HepG2 (cell line): ENCODE results near the gene MOG. TPM values are rescaled to one million over a fixed set of nuclear protein-coding genes. Genes with fewer than 3 reads are reported as not detected.

ENCODE experiments used
- AFF4 ChIP-seq: sonication (generic); formaldehyde crosslinking; IDR thresholded peaks from 2 replicates; pipeline ENCODE4 v1.4.0; 2020; ENCODE audit warnings: missing genetic modification reagents
- BORCS8-MEF2B ChIP-seq: sonication (generic); formaldehyde crosslinking; IDR thresholded peaks from 2 replicates; pipeline ENCODE4 v1.8.0; 2022; ENCODE audit warnings: mild to moderate bottlenecking, missing genetic modification reagents
- CEBPZ ChIP-seq: IDR thresholded peaks from 2 replicates; pipeline ENCODE4 v1.6.1; 2012; ENCODE audit warnings: low read length, improper control_type of control experiment
- CSRNP1 ChIP-seq: sonication (generic); formaldehyde crosslinking; IDR thresholded peaks from 2 replicates; pipeline ENCODE4 v1.8.1; 2023; ENCODE audit warnings: mild to moderate bottlenecking, missing genetic modification reagents
- HNRNPLL ChIP-seq: fragments of 200-400 bp; formaldehyde crosslinking; IDR thresholded peaks from 2 replicates; pipeline ENCODE4 v1.6.1; 2017; ENCODE audit warnings: mild to moderate bottlenecking, low read depth, low read length; ENCODE audit not compliant: poor library complexity, severe bottlenecking
- IRF9 ChIP-seq: sonication (generic); formaldehyde crosslinking; IDR thresholded peaks from 2 replicates; pipeline ENCODE4 v1.8.0; 2022; ENCODE audit warnings: missing genetic modification reagents, mild to moderate bottlenecking, borderline replicate concordance
- ISX ChIP-seq: sonication (generic); formaldehyde crosslinking; conservative IDR thresholded peaks from 2 replicates; pipeline ENCODE4 v1.5.0; 2020; ENCODE audit warnings: missing genetic modification reagents
- MTF2 ChIP-seq: sonication (generic); formaldehyde crosslinking; IDR thresholded peaks from 2 replicates; pipeline ENCODE4 v1.5.0; 2020; ENCODE audit warnings: missing genetic modification reagents, borderline replicate concordance
- PRMT3 ChIP-seq: sonication (generic); formaldehyde crosslinking; IDR thresholded peaks from 2 replicates; pipeline ENCODE4 v1.8.1; 2022; ENCODE audit warnings: low read depth, mild to moderate bottlenecking, moderate library complexity, missing genetic modification reagents, borderline replicate concordance
- SAFB2 ChIP-seq: sonication (generic); formaldehyde crosslinking; IDR thresholded peaks from 2 replicates; pipeline ENCODE4 v1.5.1; 2020; ENCODE audit warnings: missing genetic modification reagents, low read depth, mild to moderate bottlenecking, borderline replicate concordance
- SALL1 ChIP-seq: sonication (generic); formaldehyde crosslinking; IDR thresholded peaks from 2 replicates; pipeline ENCODE4 v1.8.0; 2022; ENCODE audit warnings: mild to moderate bottlenecking, missing genetic modification reagents
- ZNF296 ChIP-seq: sonication (generic); formaldehyde crosslinking; conservative IDR thresholded peaks from 2 replicates; pipeline ENCODE4 v1.5.0; 2020; ENCODE audit warnings: mild to moderate bottlenecking, missing genetic modification reagents
- ZNF382 ChIP-seq: sonication (generic); formaldehyde crosslinking; IDR thresholded peaks from 2 replicates; pipeline ENCODE4 v1.5.0; 2020; ENCODE audit warnings: missing genetic modification reagents, mild to moderate bottlenecking, borderline replicate concordance
- ZNF652 ChIP-seq: IDR thresholded peaks from 2 replicates; pipeline ENCODE4 v1.6.1; 2016; ENCODE audit warnings: low read depth, borderline replicate concordance
- polyA plus RNA-seq, 8 experiments: library from polyadenylated mRNA; depleted of rRNA in 3 of 8; stranded (reverse) in 7 of 8; unstranded in 1 of 8; fragments of >200 nt; fragmentation: Illumina TruSeq in 4 of 8; extraction: Trizol in 4 of 8; gene quantifications; 2 replicates each; pipeline versions ENCODE4 v1.2.1 to v1.2.3, GENCODE V29; 2011 to 2016; ENCODE audit warnings: low read depth in 4 of 8, missing spikeins in 1 of 8, mixed read lengths in 1 of 8; ENCODE audit not compliant: insufficient read depth in 1 of 8
- total RNA-seq, 5 experiments: library from RNA; depleted of rRNA; stranded (reverse); fragments of >200 nt; fragmentation: Illumina TruSeq; extraction: Trizol; gene quantifications; 2 replicates each; pipeline ENCODE4 v1.2.3, GENCODE V29; 2016; ENCODE audit warnings: low read depth in 1 of 5

MOG gene
- total and polyA plus RNA-seq, 2 of the 13 experiments (the other 11 are each of a cell fraction or from before 2014, with no cell fraction given), result not detected

GRCh38 chr6:29649701-29650673 lies 6.9 kb upstream of the MOG start (continued):
- TF ChIP-seq CSRNP1 (CRISPR knock-in tag) (no peak), BORCS8-MEF2B (CRISPR knock-in tag) (peak; percentile 86), PRMT3 (CRISPR knock-in tag) (no peak), AFF4 (CRISPR knock-in tag) (no peak), ISX (CRISPR knock-in tag) (no peak), SAFB2 (CRISPR knock-in tag) (no peak; the same call in 1 of the 2 replicates), ZNF382 (CRISPR knock-in tag) (no peak), IRF9 (CRISPR knock-in tag) (peak; percentile 77; the same call in 1 of the 2 replicates), ZNF652 (no peak), ZNF296 (CRISPR knock-in tag) (no peak), MTF2 (no peak), CEBPZ (no peak), SALL1 (peak; percentile 52), HNRNPLL (no peak)
